HG03520 (cell line): ENCODE measurements around the gene WWP2.
"Not testable (repeated sequence)": the region's sequence is repeated elsewhere in the genome, so short reads cannot be mapped to it uniquely, and the experiment has no call there.

Experiments
- ATAC-seq: cut with Tn5 transposase; IDR thresholded peaks from one replicate; pipeline ENCODE4 v1.9.1; 2021; ENCODE audit warnings: mild to moderate bottlenecking, moderate library complexity; ENCODE audit not compliant: unreplicated experiment

Gene WWP2

DNA sequence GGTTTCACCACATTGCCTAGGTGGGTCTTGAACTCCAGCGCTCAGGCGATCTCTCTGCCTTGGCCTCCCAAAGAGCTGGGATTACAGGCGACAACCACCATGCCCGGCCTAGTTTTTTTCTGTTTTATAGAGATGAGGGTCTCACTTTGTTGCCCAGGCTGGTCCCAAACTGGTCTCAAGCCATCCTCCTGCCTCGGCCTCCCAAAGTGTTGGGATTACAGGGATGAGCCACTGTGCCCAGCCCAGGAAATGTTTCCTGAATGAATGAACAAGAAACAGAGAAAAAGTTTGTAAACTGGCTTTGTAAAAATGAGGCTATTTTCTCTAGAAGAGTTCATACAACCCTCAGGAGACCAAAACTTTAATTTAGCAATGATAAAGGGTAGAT lies 68.0 kb downstream of the WWP2 start:
- ATAC-seq: no peak

DNA sequence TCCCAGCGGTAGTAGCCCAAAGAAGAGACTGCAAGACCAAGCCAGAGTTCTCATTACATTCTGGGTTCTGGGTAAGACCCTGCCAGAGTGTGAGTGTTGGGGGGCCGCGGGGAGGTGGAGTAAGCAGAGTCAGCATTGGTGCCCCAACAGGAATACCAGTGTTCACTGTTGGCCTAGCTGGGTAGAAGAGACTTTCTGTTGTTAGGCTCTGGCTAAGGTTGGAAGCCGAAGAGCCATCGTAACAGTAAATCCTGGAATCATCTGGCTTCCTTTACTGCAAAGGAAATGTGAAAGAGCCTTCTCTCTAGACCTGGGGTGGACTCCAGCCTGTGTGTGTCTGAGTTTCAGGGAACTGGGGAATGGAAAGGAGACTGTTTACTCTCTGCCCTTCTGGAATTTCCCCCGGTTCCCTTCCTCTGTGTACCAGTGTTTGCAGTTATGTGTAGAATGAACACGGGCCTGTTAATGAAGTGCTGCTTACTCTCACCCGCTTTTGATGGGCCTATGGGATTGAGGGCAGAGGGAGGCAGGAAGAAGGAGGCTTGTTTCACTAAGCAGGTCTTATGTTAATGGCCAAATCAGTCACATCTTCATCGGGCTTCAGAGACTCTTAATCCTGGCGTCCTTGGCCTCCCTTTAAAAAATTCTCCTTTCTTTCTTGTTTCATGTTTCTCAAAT lies 68.5 kb downstream of the WWP2 start:
- no peak for ATAC-seq

DNA sequence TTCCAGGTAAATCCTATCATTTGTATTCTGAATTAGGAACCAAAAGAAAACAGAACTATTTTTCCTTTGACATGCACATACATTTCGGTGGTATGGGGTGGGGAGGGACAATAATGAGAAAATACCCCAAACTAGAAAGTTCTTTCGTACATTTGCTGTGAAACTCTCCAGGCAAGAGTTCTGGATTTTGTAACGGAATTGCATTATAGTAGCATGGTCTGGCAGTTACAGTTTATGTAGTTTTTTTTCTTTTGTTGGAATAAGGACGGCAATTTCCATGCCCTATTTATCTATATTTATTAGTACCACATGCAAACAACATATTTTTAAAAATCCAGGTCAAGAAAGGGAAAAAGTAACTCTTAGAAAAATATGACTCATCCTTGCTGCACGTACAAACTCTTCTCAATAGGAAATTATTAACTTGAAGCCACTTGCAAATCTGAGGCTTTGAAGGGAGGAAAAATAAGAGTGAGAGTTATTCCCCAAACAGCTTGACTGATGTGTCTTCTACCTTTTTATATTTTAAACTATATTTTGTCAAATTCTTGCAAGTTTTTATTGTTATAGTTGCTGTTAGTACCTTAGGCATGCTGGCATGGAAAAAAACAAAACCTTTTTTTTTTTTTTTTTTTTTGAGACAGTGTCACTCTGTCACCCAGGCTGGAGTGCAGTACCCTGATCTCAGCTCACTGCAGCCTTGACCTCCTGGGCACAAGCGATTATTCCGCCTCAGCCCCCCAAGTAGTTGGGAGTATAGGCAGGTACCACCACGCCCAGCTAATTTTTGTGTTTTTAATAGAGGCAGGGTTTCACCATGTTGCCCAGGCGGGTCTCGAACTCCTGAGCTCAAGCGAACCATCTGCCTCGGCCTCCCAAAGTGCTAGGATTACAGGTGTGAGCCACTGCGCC lies 69.3 kb downstream of the WWP2 start:
- ATAC-seq: no peak

DNA sequence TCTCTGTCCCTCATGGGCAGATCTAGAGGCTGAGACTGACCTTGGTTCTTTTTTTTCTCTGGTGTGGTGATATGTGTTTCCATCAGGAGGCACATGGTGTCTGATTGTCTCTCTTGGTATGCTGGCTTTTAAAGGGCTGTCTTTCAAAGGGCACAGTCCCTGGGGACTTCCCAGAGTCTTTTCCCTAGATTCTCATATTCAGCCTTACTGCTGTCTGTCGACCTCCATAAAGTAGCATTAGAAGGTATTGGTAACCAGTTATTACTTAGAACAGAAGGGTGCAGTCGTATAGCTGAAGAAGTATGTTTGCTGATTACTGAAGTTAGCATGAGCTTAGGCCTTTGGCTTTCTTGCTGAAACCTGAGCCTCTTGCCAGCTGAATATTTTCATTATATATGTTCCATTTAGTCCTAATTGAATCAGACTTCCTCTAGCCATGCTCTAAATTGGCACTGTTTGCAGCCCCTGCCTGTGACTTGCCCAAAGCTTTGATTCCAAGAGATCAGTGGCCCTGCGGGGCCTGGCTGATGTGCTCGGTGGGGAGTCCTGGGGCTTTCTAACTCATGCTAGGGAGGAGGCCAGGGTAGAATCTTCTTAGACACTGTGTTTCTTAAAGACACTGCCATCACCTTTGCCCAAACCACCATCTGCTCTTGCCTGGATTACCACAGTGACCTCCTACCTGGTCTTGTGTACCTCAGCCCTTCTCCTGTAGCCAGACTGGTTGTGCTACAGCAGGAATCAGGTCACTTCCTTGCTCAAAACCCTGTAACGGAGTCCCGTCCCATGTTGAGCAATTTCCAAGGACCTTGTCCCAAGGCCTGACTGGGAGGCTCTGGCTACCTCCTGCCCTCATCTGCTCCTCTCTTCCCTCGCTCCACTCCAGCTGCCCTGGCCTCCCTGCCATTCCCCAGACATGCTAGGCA lies 71.5 kb downstream of the WWP2 start:
- ATAC-seq: no peak

- no peak for ATAC-seq
Measured at GRCh38 chr16:69834807-69835466, 72.8 kb downstream of the WWP2 start.

DNA sequence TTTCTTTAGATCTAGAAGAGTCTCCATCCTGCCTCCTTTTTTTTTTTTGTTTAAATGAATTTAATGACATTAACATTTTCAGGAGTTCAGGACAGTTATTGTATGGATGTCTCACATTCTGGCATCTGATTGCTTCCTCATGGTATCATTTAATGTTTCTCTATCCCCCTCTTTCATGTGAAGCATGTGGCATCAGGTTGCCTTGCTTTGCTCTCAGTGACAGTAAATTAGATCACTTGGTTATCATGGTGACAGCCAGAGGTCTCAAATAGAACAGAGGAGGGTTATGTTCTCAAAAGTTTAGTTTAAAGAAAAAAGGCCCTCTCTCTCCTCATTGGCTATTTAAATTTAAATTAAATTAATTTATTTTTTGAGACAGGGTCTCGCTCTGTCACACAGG lies 74.1 kb downstream of the WWP2 start:
- ATAC-seq: no peak

DNA sequence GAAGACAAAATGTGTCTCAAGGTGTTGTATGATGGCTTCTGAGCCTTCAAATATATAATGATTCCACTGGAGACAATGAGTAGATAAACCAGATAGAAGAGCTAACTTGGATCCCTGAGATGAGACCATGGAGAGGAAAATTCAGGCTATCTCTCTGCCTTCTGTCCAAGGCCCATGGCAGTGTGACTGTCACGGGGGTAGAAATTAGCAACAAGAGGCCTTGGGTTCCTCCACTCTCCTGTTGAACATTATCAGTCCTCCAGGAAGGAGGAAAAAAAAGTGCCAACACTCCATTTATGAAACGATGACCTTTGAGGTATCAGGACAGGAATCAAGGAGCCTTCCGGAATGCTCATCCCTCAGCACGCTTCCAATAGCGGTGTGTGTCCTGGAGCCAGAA lies 75.2 kb downstream of the WWP2 start:
- no peak for ATAC-seq

DNA sequence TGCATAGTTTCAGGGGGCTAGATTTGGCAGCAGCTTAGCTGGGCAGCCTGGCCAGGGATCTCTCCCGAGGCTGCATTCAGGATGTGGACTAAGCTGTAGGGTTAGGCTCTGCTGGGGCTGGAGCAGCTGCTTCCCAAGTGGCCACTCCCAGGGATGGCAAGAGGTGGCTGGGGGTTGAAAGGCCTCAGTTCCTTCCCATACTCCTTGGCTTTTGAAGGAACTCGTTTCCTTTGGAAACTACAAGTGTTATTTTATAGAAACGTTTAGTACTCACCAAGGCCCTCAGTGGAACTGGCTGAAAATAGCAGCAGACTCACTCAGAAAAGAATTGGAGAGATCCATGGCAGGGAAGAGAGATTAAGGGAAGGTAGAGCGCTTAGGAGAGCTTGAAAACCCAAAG lies 76.4 kb downstream of the WWP2 start:
- ATAC-seq: no peak

DNA sequence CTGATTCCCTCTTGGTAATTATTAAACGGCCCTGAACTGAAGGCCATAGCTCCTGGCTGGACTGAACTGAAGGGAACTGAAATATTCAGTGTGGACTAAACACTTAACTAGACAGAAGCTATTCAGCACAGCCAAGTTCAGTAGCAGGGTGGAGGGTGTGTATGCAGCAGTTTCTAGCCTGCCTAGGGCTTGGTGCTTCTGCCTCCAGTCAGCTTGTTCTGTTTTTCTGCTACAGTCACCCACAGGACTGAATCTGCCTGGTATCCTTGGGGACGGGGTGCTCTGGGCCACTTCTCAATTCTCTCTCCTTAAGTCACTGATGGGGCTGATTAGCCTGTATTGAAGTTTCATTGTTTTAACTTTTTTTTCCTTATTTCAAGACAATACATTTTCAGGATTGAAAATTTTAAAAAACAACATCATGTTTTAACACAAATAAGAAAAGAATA lies 77.1 kb downstream of the WWP2 start:
- no peak for ATAC-seq

- ATAC-seq: no peak
Measured at GRCh38 chr16:69839798-69840409, 77.8 kb downstream of the WWP2 start.

GRCh38 chr16:69840975-69841374 lies 78.8 kb downstream of the WWP2 start:
- ATAC-seq: no peak

- ATAC-seq: no peak
Measured at GRCh38 chr16:69844441-69844840, 82.3 kb downstream of the WWP2 start.

- ATAC-seq: no peak
Measured at GRCh38 chr16:69845181-69845580, 83.0 kb downstream of the WWP2 start.

DNA sequence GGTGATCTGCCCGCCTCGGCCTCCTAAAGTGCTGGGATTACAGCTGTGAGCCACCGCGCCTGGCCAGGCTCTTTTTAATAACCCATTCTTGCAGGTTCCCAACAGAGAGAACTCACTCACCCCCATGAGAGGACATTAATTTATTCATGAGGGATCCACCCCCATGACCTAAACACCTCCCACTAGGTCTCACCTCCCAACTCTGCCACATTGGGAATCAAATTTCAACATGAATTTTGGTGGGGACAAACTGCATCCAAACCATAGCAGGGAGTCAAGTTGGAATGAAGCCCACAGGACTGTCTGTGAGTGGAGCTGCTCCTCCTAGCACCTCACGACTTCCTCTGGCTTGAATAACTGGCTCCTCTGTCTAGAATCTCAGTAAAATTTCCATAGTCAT lies 85.5 kb downstream of the WWP2 start:
- no peak for ATAC-seq

- no peak for ATAC-seq
Measured at GRCh38 chr16:69848637-69849545, 86.8 kb downstream of the WWP2 start.

DNA sequence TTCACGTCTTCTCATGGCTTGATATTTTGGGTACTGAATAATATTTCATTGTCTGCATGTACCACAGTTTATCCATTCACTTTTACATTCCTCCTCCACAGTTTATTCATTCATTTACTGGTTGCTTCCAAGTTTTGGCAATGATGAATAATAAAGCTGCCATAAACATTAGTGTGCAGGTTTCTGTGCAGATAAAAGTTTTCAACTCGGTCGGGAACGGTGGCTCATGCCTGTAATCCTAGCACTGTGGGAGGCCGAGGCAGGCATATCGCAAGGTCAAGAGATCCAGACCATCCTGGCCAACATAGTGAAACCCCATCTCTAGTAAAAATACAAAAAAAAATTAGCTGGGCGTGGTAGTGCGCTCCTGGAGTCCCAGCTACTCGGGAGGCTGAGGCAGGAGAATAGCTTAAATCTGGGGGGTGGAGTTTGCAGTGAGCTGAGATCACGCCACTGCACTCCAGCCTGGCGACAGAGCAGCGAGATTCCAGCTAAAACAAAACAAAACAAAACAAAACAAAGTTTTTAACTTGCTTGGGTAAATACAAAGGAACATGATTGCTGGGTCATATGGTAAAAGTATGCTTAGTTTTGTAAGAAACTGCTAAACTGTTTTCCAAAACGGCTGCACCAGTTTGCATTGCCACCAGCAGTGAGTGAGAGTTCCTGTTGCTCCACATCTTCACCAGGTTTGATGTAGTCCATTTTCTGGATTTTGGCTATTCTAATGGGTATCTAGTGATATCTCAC lies 89.5 kb downstream of the WWP2 start:
- ATAC-seq: no peak

GRCh38 chr16:69852815-69853214 lies 90.7 kb downstream of the WWP2 start:
- ATAC-seq: no peak

DNA sequence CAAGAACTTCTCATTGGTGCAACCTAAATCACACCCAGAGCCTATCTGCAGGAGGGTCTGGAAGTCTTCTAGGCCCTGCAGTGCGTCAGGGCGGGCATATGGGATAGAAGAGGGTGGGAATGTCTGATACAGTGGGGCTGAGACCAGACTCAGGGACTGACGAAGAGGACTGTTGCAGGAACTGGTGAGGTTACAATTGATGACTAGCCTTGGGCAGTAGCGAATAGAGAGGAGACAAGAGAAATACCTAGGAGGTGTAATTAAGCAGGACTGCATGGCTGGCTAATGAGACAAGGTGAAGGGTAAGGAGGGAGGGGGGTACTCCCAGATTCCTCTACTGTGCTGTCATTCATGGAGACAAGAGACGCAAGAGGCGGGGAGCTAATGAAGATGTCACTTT lies 91.3 kb downstream of the WWP2 start:
- no peak for ATAC-seq

GRCh38 chr16:69854776-69855175 lies 92.6 kb downstream of the WWP2 start:
- ATAC-seq: not testable (repeated sequence)
